ENCODE results near the gene PEAK1.
"Not testable (repeated sequence)": the region's sequence is repeated elsewhere in the genome, so short reads cannot be mapped to it uniquely, and the experiment has no call there.

PEAK1 gene

DNA sequence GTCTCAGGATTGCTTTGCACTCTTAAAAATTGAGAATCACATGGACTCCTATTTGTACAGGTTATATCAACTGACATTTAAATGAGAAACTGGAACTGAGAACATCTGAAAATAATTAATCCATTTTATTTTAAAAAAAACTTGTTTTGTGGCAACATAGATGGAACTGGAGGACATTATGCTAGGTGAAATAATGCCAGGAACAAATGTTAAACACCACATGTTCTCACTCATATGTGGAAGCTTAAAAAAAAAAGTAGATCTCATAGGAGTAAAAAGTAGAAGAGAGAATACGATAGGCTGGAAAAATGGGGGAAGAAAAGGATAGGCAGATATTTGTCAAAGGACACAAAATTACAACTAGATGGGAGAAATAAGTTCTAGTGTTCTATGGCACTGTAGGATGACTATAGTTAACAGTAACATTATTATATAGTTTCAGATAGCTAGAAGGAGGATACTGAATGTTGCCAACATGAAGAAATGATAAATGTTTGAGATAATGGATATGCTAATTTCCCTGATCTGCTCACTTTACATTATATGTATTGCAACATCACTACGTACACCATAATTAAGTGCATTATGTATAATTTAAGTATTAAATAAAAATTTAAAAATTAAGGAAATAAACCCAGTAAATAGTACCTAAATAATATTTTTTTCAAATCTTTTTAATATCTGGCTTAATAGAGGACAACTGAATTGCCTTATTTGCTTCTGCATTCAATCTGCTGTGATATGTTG, 248.5 kb downstream of the PEAK1 start:
- no peak for DNase-seq (ENCODE audit: low spot score)

- no peak for DNase-seq (ENCODE audit: low spot score)
These were observed 251.3 kb downstream of the PEAK1 start for GRCh38 chr15:77168616-77169015.

DNA sequence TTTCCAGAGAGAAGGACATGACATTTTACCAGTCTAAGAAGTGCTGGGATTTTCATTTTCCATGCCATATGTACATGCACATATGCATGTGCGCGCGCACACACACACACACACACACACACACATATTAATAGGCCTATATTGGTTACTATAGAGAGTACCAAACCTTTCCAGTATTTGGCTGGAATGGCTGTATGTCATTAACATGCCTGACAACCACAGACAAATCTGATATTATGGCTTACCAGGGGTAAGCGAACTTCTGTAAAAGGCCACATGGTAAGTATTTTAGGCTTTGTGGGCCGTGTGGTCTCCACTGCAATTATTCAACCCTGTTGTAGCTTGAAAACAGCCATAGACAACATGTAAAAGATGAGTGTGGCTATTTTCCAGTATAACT, 251.8 kb downstream of the PEAK1 start:
- DNase-seq (ENCODE audit: low spot score): no peak

DNA sequence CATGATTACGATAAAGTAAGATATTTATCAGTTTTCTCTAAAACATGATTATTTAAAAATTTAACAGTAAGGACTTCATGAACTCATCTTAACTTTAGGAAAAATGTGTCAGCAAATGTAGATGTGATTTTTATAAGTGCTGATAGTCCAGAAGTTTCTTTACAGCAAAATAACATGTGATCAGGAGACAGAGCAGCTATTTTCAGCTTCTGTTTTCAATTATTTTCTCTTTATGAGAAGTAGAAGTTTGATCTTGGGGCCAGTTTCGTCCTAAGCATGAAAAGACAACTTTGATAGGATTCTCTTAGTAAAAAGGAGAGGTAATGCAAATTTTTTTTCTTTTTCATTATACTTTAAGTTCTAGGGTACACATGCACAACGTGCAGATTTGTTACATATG, 252.5 kb downstream of the PEAK1 start:
- no peak for DNase-seq (ENCODE audit: low spot score)

DNA sequence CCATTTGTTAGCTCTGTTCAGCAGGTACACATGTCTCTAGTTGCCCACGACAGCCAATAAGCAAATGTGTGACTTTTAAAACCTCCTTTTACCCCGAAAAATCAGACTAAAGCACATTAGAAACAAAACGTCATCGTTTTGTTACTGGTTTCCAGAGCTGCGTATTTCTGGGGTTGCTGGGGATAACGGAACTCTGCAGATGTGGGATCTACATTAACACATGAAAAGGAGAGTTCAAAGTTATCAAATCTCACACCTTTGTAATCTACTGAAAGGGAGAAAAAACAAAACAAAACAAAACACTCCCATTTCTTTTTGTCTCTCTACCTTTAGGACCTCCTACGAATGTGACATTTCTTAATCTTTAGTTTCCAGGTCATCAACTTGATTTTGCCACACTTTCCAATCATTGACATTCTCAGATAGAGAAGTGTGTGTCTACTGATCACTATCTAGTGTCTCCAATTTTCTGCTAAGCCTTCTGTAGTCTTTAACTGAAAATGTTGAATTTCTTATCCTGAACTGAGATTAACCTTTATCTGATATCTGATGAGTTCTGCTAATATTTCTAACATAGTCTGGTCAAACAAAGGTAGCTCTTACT, 256.0 kb downstream of the PEAK1 start:
- no peak for DNase-seq (ENCODE audit: low spot score)

GRCh38 chr15:77162872-77163633, 256.9 kb downstream of the PEAK1 start:
- DNase-seq (ENCODE audit: low spot score): no peak

GRCh38 chr15:77160562-77161478, 259.1 kb downstream of the PEAK1 start:
- DNase-seq (ENCODE audit: low spot score): peak; percentile 14

DNA sequence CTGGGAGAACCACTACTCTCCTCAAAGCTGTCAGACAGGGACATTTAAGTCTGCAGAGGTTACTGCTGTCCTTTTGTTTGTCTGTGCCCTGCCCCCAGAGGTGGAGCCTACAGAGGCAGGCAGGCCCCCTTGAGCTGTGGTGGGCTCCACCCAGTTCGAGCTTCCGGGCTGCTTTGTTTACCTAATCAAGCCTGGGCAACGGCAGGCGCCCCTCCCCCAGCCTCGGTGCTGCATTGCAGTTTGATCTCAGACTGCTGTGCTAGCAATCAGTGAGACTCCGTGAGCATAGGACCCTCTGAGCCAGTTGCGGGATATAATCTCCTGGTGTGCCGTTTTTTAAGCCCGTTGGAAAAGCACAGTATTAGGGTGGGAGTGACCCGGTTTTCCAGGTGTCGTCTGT, 263.9 kb downstream of the PEAK1 start:
- DNase-seq (ENCODE audit: low spot score): not testable (repeated sequence)

DNA sequence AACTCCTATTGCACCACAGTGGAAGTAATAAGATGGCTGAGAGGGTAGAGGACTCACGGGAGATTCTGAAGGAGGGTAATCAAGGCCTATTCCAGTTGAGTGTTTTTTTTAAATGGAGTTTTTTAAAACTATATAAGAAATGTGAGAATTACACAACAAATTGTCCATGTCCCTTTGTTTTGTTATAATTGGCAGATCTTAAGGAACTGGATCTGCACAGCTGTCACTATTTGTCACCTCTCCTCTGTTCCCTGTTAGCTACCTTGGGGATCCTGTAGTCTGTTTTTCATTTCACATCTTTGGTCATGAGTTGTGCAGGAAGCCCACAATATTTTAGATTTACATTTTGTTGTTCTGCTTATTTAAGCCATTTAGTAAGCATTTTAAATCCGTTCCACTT, 271.7 kb downstream of the PEAK1 start:
- DNase-seq (ENCODE audit: low spot score): no peak

- no peak for DNase-seq (ENCODE audit: low spot score)
These were observed 274.5 kb downstream of the PEAK1 start for GRCh38 chr15:77145370-77145769.

- no peak for DNase-seq (ENCODE audit: low spot score)
These were observed 275.3 kb downstream of the PEAK1 start for GRCh38 chr15:77144492-77145070.

DNA sequence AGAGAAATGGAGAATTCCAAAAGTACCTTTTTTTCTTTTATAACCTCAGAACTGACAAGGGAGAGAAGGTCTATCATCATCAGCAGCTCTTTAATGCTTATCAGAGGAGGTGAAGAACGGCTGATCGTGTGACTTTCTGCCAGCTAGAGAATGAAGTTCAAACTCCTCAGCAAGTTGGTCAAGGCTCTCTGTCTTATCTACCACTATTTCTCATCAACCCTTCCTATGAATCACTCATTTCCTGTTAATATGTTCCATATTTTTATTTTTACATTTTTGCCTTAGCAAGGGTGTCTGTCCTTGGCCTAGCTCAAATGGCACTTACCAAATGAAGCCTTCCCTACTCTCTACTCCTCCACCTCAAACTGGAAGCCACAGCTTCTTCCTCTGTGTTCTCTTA, 275.9 kb downstream of the PEAK1 start:
- no peak for DNase-seq (ENCODE audit: low spot score)

DNA sequence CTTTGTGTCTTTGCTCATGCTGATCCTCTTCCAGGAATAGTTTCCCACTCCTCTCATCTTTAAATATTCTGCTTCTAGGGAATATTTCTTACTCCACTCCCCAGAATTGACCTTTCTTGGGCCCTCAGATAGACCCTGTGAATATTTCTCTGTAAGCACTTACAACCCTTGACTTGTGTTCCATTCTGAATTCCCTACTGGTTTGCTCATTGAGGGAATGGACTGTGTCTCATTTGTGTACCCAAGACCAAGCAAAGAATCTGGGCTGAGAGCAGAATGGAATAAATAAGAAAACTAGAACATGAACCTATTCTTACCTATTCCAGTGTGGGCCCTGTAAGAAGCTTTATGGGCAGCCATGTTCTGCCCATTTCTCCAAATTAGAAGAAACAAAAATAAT, 276.3 kb downstream of the PEAK1 start:
- DNase-seq (ENCODE audit: low spot score): no peak

DNA sequence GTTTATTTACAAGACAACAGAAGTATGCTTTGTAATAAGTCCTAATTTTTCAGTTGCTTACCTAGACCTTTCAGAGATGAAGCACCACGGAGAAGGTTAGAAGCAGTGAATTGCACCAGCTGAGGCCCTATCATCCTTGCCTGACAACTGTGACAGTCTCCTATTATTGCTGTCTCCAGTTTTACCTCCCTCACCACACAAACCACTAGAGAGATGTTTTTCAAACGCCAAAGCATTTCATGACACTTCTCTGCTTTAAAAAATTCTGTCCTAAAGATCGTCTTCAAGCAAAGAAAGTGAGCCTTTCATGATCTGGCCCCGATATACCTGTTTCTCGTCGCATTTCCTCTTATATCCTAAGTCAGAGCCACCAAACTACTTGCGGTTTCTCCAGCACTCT, 276.7 kb downstream of the PEAK1 start:
- DNase-seq (ENCODE audit: low spot score): no peak

DNA sequence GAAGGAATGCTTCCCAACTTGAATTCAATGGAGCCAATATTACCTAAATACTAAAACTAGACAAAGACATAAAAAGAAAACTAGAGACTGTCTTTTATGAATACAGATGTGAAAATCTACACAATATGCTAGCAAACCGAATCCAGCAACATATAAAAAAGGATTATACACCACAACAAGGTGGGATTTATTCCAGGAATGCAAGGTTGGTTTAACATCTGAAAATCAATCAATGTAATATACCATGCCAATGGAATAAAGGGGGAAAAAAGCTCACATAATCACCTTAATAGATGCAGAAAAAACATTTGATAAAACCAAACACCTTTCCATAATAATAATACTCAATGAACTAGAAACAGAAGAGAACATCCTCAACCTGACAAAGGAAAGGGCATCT, 279.7 kb downstream of the PEAK1 start:
- DNase-seq (ENCODE audit: low spot score): no peak

GRCh38 chr15:77139312-77139711, 280.6 kb downstream of the PEAK1 start:
- no peak for DNase-seq (ENCODE audit: low spot score)

DNA sequence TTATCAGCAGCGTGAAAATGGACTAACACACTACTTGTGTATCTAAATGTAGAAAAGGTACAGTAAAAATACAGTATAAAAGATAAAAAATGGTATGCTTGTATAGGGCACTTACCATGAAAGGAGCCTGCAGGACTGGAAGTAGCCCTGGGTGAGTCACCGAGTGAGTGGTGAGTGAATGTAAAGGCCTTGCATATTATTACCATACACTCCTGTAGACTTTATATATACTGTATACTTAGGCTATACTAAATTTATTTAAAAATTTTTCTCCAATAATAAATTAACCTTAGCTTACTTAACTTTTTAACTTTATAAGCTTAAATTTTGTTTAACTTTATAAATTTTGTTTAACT, 281.8 kb downstream of the PEAK1 start:
- no peak for DNase-seq (ENCODE audit: low spot score)

DNA sequence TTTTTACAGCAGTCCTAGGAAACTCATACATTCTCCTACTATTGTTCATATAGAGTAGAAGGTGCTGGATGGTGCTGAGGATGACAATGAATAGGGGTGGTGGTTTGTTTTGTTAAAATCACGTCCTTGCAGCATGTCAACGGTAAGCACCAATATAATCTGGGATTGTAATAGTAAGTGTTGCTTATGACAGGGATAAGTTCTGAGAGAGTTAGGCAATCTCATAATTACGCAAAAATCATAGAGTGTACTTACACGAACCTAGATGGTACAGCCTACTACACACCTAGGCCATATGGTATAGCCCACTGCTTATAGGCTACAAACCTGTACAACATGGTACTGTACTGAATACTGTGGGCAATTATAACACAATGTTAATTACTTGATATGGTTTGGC, 284.7 kb downstream of the PEAK1 start:
- no peak for DNase-seq (ENCODE audit: low spot score)

DNA sequence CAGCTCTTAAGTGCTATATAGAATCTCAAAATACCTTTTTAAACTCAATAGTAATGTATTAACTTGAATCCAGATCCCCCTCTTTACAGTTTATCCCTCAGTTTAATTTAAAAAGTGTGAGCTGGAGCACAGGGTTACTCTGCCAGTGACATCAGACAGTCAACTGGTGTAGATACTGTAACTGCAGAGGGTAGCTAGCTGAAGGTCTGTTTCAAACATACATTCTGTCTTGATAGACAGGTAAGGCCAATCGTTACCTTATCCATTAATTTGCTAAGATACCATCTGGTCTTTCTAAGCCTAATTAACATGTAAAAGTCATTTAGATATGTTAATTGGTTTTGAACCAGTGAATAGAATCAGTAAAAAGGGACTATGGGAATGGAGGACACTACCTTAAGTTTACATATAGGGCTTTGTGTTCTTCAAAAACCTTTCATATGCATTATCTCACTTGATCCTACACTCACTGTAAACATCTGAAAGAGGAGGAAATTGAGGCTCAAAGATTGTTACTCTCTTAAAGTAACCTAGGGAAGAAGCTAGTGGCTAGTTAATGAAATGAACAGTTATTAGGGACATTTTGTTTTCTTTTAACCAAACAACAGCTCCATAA, 289.5 kb downstream of the PEAK1 start:
- DNase-seq (ENCODE audit: low spot score): no peak

GRCh38 chr15:77127626-77128025, 292.3 kb downstream of the PEAK1 start:
- DNase-seq (ENCODE audit: low spot score): no peak

GRCh38 chr15:77126529-77127326, 293.2 kb downstream of the PEAK1 start:
- DNase-seq (ENCODE audit: low spot score): no peak
